Dedifferentiated amniotic fluid mesenchymal stem cell (primary cell): Measurements from ENCODE around the gene LPAR1.
"Not testable (repeated sequence)": the region's sequence is repeated elsewhere in the genome, so short reads cannot be mapped to it uniquely, and the experiment has no call there.

Experiments
- DNase-seq: peaks from one replicate; pipeline ENCODE4 v3.0.0-alpha.2; 2016; ENCODE audit errors: extremely low spot score

Gene LPAR1

DNA sequence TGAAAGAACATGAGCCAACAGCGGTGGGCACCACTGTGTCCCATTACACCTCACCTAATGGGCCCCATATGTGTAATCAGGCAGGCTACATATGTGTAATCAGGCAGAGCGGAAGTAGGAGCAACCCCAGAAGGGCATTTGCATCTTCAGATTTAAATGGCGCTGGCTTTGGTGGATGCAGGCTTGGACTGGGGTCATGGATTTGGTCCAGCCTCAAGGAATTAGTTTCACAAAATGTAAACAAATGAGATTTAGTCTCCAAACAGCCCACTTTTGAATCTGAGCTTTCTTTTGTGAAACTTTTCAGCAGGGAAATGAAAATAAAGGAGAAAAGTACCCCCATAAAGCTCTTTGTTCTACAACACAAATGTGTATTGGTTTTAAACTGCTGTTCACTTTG, 161.3 kb downstream of the LPAR1 start:
- DNase-seq: no peak

DNA sequence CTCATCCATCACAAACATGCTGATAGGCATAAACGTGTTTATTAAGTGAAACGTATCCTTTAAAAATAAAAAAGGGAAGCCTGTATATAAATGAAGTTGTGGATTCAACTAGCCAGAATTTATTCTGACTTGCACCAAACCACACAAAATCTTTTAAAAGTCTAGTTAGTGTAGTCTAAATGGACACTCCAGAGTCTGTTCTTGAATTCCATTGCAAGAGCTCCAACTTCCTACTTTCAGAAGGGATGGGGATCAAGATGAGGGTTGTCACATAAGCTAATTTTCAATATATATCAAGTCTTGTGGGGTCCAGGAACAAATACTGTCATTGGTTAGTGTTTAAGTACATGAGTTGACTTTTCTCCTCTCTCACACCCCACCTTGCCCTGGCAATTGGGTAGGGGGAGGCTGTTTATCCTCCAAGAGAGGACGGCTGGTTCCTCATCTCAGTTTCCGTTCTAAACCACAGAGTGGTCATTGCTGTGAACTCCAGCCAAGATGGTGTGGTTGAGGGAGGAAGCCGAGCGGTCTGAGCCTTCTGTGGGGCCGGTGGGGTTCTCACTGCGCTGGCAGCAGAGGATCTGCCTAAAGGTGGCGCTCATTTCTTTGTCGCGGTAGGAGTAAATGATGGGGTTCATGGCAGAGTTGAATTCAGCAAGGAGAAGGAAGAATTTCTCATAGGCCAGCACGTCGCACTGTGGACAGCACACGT, 163.2 kb downstream of the LPAR1 start:
- DNase-seq: no peak

DNA sequence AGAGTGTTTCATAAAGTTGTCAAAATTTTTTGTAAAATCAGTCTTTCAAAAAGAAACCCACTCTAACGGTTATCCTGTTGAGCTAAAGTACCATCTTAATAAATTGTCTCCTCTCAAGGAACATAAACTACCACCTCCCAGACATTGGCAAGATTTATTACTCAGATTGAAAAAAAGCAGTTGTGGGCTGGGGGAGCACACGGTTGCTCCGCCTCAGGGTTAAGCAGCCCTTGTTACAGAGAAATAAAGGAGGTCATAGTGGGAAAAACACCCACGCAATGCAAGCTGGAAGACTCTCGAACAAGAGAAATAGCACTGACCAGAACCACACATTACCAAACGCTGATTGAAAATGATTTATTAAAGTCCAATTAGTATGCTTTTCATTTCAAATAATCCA, 165.3 kb downstream of the LPAR1 start:
- no peak for DNase-seq

DNA sequence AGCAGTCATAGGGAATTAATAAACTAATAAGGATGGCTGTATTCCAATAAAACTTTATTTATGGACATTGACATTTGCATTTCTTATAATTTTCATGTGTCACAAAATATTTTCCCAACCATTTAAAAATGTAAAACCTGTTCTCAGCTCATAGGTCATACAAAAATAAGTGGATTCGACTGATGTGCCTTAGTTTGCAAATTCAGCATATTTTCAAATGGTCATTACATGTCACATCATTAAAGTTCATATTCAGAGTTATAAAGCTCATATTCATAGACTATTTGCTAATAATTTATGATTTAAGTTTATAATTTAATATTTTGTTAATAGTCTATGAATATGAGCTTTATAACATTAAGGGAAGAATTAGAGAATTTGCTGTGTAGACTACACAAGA, 166.5 kb downstream of the LPAR1 start:
- DNase-seq: no peak

DNA sequence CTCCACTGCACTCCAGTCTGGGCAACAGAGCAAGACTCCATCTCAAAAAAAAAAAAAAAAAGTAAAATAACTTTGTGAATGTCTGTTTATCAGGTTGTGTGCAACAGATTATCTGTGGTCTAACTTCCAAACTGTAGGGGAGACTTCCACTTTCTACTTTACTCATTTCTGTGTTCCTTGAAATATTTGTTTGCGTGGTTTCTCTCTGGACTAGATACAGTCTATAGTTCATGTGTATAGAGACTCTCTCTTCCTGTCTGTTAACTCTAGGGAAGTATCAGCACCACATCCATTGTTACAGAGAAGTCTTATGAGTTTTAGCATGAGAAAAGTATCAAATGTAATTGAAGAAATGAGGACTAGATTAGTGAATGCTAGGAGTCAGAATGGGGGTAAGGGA, 168.3 kb downstream of the LPAR1 start:
- DNase-seq: no peak

DNA sequence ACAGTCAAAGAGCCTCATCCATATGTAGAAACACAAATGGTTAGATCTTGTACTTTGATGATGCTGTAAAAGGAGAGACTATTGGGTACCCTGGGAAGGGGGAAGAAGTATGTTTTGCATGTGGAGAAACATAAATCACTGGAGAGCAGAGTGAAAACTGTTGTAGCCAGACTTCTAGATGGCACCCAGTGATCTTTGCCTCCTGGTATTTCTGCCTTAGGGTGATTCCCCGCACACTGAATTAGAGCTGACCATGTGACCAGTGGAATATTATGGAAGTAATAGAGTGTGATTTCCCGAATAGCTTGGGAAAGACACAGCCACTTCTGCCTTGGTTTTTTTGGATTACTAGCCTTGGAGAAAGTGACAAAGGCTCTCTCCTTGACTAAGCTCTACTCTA, 174.3 kb downstream of the LPAR1 start:
- DNase-seq: no peak

DNA sequence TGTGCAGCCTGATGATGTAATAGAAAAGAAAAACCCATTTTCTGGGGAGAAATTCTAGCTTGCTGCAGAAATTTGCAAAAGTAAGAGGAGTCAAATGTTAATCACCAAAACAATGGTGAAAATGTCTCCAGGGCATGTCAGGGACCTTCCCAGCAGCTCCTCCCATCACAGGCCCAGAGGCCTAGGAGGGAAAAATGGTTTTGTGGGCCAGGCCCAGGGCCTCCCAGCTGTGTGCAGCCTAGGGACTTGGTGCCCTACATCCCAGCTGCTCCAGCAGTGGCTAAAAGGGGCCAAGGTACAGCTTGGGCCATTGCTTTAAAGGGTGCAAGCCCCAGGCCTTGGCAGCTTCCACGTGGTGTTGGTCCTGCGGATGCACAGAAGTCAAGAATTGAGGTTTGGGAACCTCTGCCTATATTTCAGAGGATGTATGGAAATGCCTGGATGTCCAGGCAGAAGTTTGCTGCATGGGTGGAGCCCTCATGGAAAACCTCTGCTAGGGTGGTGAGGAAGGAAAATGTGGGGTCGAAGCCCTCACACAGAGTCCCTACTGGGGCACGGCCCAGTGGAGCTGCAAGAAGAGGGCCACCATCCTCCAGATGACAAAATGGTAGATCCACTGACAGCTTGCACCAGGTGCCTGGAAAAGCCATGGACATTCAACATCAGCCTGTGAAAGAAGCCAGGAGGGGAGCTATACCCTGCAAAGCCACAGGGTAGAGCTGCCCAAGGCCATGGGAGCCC, 176.7 kb downstream of the LPAR1 start:
- not testable (repeated sequence) for DNase-seq

DNA sequence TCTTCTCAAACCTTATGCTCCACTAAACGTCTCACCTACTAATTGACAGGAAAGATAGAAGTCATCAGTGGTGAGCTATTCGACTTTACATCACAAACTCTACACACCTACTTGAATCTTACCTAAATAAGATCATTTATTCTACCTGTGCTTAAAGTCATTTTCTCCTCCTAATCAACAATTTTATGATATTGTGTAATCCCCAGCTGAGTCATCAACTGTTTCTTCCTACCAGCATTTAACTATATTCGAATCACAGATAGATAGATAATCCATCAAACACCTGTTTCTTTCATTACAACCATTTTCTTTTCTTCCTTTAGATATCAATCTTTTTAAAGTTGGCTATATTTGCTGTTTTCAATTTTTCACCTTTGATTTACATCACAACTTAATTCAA, 181.5 kb downstream of the LPAR1 start:
- DNase-seq: no peak

DNA sequence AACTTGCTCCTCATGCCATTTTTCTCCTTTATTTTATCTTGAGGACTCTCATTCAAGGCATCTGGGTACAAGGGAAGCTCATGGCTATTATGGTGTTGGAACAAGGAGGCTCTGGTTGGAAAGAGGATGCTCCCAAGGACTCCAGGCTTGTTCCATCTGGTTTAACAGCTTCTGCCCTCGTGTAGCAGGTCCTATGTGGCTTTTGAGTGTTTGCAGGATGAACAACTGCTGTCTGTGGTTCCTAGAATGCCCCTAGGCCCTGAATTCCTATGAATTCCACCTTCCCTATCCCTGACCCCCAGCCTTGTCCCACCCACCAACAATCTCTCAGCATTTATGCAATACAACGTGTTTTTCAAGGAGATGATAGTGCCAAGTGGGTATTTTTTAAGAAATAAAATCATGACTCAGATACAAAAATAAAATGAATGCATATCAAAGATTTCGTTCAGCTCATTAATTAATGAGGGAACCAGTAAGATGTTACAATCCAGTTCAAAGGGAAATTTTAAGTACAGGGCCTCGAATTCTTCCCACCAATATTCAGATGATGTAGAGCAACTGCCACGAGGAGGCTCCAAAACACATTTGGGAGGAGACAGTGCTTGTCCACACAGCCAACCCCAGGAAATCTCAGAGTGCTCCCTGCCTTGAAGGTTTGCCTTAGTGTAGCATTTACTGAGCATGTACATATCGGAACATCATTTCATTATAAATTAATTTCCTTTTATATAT, 187.7 kb downstream of the LPAR1 start:
- no peak for DNase-seq

DNA sequence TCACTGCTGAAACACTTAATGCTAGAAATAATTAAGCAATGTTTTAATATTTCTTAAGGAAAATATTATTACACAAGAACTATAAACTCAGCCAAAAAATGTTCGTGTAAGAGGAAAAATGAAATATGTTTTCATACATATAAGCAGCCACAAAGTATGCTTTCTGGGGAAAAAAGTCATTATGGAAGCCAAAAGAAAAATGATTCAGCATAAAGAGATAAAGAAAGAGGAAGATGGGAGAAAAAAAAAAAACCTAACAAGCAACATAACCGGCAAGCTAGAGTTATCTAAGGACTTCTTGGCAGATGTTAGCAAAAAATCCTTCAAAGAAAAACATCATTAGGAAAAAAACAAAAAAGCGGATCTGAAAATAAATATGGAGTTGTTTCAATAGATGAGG, 190.6 kb downstream of the LPAR1 start:
- DNase-seq: peak; percentile 16

DNA sequence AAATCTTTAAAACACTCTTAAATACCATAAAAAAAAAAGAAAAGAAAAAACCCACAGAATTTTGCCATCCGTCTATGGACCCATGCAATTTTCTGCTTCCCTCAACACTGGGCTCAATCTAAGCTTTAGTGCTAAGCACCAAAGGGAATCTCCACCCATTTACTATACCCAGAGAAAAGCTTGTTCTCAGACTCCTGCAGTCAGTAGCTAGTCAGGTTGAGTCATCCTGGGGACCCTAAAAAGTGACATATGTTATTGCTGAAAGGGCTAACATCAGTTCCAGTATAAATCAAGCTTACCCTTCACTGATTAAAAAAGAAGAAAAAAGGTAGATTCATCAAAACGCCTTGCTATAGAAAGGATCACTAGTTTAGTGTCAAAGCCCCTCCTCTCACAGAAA, 192.1 kb downstream of the LPAR1 start:
- DNase-seq: no peak

DNA sequence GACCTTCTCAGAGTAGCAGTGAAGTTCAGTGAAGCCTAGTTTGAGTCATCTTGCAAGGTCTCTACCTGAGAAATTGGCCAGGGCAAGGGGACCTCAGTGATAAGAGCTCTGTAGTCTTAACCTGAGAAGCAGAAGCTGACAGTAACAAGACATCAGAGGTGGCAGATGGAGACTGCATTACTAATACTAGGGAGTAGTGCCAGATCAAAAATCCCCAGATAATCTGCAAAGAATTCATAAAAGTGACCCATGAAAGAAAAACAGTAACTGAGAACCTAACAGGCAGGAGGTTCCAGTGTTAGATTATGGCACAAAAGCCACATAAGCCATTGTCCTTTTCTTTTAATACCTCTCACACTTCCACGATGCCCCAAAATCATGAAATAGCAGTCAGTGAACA, 194.1 kb downstream of the LPAR1 start:
- DNase-seq: no peak

DNA sequence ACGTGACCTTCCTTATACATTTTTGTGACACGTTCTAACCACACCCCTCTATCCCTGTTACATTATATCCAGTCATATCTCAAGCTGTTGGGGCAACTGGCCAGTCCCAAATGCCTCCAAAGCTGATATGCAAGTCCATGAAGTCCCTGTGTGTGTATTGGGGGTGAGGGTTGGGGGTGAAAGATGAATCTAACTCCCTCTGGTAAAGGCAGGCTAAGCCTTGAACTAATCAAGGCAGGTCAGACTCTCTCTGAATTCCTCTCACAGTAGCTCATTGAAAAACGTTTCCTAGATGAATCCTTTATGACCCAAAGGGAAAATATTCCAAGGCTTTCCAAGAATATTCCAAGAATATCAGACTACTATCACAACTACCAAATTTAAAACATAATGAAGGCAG, 195.3 kb downstream of the LPAR1 start:
- DNase-seq: no peak

DNA sequence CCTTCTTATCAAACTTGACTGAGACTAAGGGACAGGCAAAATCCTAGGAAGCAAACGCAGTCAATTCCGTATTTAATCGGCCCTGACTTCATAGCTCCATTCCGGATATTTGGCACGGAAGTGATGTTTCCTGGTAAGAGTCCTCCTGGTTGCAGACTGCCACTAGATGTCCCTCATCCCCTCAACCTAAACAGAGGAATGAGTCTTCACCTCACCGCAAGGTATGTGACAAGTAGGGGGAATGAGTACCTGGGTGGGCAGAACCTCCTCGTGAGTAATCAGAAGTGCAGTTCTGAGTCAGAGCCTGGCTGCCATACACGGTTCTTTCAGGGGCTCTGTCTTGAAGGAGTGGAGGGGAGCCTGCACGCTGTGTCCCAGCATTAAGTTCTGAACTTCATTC, 196.1 kb downstream of the LPAR1 start:
- no peak for DNase-seq

DNA sequence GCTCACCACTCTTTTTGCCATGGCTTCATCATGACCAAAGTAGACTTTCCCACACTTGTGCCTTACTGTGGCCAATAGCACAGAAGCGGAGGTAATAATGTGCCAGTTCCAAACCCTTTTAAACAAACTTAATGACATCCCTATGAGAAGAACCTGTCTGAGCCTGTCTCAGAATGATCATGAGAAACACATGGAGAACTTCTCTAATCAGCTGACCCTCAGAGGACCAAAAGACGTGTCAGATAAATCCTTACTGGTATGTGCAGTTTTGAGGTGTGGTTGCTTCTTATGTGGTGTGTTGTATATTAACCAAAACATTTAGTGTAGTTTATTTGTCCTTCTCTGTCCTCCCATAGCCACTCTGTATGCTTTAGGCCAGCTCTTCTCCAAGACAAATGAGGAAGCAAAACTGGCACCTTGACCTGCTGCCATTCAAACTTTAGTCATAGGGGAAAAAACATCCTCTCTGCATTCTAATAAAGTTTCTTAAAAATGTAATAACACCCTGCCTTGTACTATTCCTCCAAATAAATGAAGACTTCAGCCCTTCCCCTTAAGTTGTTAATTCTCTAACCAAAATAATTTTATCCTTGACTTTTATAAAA, 200.8 kb downstream of the LPAR1 start:
- DNase-seq: no peak

DNA sequence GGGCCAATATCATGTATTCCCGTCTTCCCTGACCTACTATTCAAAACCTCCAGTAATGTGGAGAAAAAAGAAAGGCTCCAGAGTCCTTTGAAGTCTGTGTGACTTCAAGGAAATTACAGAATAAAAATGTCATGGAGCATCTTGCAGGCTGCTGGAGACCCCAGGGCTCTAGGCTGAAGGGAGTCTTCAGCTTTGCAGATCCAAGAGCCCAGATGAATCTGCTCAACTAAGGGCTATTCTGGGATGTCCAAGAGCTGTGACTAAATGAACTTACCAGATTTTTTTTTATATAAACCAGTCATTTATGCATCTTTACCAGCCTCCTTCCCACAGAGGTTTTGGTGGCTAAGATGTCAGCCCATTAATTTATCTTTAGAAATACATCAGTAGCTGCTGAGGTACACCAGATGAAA, 202.4 kb downstream of the LPAR1 start:
- DNase-seq: no peak

DNA sequence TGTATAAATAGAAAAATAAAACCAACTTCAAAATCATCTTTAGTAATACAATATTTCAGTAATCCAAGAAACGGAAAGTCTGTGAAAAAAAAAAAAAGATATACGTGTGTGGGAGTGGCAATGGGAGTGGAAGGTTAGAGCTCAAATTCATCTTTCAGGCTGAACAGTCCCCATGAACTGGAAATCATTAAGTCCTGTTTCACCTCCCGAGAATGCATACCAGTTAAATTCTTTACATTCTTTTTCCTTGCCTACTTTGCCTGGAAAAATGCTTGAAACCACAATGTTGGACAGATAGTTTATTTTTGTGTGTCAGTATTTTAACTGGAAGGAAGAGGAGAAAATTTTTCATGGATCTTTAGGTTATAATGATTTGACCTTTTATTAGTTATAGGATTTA, 202.9 kb downstream of the LPAR1 start:
- DNase-seq: peak; percentile 89

DNA sequence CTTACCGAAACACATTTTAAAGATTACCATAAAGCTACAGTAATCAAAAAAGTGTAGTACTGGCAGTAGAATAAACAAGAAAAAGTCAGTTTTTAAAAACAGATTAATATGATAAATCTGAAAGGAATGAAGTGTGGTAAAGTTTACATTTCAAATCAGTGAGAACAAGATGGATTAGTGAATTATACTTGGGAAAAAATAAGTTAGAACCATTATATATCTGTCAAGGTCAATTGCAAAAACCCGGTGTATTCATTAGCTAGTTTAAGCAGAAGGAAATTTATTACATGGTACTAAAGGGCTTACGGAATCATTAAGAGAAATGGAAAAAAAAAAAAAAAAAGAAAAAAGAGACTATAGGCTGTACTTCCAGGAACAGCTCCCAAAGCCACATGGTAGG, 205.3 kb downstream of the LPAR1 start:
- no peak for DNase-seq

DNA sequence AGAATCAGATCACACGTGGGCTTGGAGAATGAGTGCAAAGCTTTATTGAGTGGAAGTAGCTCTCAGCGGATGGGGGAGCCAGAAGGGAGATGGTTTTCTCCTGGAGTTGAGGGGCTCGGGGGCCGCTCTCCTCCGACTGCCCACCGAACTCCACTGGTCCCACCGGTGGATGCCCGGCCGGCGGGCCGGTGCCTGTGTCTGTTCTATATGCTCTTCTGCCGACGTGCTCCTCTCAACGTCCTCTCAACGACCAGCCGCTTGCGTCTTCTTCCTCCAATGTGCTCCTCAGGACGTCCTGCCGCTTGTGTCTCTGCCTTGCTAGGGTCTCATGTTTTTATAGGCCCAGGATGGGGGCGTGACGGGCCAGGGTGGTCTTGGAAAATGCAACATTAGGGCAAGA, 207.8 kb downstream of the LPAR1 start:
- DNase-seq: no peak

DNA sequence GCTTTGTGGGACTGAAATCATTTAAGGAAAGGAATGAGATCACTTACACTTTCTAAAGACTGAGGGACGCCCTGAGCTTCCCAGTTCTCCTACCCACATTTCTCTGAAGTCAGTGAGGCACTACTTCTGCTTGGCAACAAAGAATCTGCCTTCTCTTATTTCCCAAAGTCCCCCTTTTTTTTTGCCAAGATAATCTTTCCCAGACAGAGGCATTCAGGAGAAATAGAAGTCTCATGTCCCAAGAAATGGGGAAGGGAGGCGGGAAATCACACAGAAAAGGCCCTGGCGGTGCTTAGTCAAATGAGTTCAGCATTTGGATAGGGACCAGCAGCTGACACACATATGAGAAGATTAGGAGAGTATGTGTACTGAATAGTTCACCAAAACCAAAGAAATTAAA, 210.0 kb downstream of the LPAR1 start:
- DNase-seq: peak; percentile 87

DNA sequence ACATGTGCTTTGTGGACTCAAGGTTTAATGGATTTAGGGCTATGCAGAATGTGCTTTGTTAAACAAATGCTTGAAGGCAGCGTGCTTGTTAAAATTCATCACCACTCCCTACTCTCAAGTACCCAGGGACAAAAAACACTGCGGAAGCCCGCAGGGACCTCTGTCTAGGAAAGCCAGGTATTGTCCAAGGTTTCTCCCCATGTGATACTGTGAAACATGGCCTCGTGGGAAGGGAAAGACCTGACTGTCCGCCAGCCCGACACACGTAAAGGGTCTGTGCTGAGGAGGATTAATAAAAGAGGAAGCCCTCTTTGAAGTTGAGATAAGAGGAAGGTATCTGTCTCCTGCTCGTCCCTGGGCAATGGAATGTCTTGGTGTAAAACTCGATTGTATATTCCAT, 211.9 kb downstream of the LPAR1 start:
- DNase-seq: not testable (repeated sequence)

DNA sequence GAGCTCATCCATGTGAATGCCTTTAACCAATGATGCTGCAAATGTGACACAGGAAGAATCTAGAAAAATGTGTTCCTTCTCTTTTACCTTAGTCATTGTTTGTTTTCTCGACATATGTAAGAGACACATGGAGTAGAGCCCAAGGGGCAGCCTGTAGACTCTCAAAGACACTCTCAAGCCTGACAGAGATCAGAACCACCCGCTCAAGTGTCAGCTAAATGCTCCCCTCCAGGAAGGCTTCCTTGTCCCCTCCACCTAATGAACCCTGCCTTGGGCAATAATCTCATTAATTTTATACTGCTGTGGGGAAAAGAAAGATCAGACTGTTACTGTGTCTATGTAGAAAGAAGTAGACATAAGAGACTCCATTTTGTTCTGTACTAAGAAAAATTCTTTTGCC, 212.3 kb downstream of the LPAR1 start:
- DNase-seq: no peak

DNA sequence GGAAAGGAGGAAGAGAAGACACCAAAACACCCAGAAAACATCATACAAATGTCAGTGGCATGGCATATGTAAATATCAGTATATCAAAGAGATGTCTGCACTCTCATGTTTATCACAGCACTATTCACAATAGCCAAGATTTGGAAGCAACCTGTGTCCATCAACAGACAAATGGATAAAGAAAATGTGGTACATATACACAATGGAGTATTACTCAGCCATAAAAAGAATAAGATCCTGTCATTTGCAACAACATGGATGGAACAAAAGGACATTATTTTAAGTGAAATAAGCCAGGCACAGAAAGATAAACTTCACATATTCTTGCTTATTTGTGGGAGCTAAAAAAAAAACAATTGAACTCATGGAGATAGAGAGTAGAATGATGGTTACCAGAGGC, 213.1 kb downstream of the LPAR1 start:
- not testable (repeated sequence) for DNase-seq
